AG04450 (cell line): ENCODE results near the gene KCNMA1. TPM values are rescaled to one million over a fixed set of nuclear protein-coding genes. Genes with fewer than 3 reads are reported as not detected.

Source experiments
- CTCF ChIA-PET: fragments of 300-600, 350-600 bp; formaldehyde crosslinking; extraction: SDS; loops from one replicate; lab custom pipeline; 2022; ENCODE audit warnings: antibody characterized with exemption, inconsistent platforms; lab: Charles Lee
- POLR2A ChIA-PET: fragments of 350-600 bp; formaldehyde crosslinking; extraction: SDS; loops from one replicate; lab custom pipeline; 2021; ENCODE audit warnings: antibody characterized with exemption, inconsistent platforms; lab: Yijun Ruan, JAX
- DNase-seq: peaks from one replicate; pipeline ENCODE4 v3.0.0-alpha.2; 2011; ENCODE audit warnings: low read depth, low spot score
- H3K27ac ChIP-seq: one replicate; pipeline ENCODE4 v1.5.1; 2012; ENCODE audit warnings: low read depth, low read length, control low read depth
- H3K27me3 ChIP-seq: one replicate; pipeline ENCODE4 v1.6.0; 2012; ENCODE audit warnings: low read length; ENCODE audit not compliant: control insufficient read depth, insufficient read depth
- H3K4me3 ChIP-seq: 2 replicates; pipeline ENCODE4 v1.5.1; 2011; ENCODE audit warnings: mild to moderate bottlenecking, low read depth, low read length, control low read depth
- H3K9me3 ChIP-seq: 2 replicates; pipeline ENCODE4 v1.5.1; 2012; ENCODE audit warnings: low read length; ENCODE audit not compliant: control insufficient read depth, insufficient read depth
- CTCF ChIP-seq: IDR thresholded peaks from 2 replicates; pipeline ENCODE4 v1.5.1; 2011; ENCODE audit warnings: low read depth, low read length, control low read depth, inconsistent platforms
- polyA plus RNA-seq: library from polyadenylated mRNA; depleted of rRNA; stranded (reverse); fragments of >200 nt; gene quantifications from 2 replicates; pipeline ENCODE4 v1.2.3, GENCODE V29; 2011

Gene KCNMA1
- polyA plus RNA-seq, 1 experiment: 58.8 TPM

- no peaks in the 10 kb centered on the region; the same call in 1 of the 2 replicates for H3K9me3 ChIP-seq
- DNase-seq: no peak
- ChIA-PET CTCF (no interaction called here), POLR2A (no interaction called here)
- no peak for TF ChIP-seq CTCF
- H3K27me3 ChIP-seq: no peaks in the 10 kb centered on the region
- no peak overlapping the region for H3K4me3 ChIP-seq
- no peak overlapping the region for H3K27ac ChIP-seq
These were observed 43.2 kb downstream of the KCNMA1 start for GRCh38 chr10:77594471-77594783.

DNA sequence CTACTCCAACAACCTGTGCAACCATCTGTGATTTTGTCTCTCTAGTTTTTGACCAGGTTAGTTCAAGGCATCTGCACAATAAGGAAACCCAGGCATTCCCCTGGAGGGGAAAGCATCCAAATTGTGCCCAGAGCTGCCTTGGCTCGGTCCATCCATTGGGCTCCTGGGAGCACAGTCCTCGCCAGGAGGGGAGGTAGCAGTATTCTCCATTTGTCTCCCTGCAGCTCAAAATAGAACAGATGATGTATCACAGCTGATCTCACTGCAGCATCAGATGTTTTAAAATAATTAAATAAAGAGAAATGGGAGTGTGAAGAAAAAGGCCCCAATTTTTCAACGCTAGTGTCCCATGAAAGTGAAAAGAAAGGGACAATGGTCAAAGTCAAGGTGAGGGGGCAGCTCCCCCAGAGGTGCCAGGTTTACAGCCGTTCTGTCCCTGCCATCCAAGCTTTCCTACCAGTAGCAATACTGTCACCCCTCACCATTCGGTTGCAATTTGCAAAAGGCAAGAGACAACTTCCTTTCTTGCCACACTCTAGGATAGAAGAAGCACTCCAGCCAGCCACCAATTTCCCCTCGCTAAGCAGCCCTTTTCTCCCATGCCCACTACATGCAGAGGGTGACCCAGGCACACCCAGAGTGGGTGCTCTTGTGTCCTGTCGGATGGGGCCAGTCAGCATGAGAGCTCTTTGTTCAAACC, 43.7 kb downstream of the KCNMA1 start:
- CTCF ChIA-PET: interaction anchor here (0.8 kb wide), 1 partner anchor 9 kb away, joined by 3 read pairs; no protein-coding TSS in a partner anchor
- POLR2A ChIA-PET: no interaction called here
- DNase-seq: no peak
- Histone ChIP-seq H3K27ac (no peak overlapping the region), H3K27me3 (no peaks in the 10 kb centered on the region), H3K4me3 (no peak overlapping the region), H3K9me3 (no peaks in the 10 kb centered on the region; the same call in 1 of the 2 replicates)
- no peak for TF ChIP-seq CTCF

GRCh38 chr10:77592946-77593636, 44.5 kb downstream of the KCNMA1 start:
- no peaks in the 10 kb centered on the region for H3K27me3 ChIP-seq
- H3K27ac ChIP-seq: peak overlapping the region; percentile 75
- H3K9me3 ChIP-seq: no peaks in the 10 kb centered on the region; the same call in 1 of the 2 replicates
- TF ChIP-seq CTCF: no peak
- no peak overlapping the region for H3K4me3 ChIP-seq
- CTCF ChIA-PET: interaction anchor here (0.8 kb wide), 1 partner anchor 10 kb away, joined by 3 read pairs; no protein-coding TSS in a partner anchor
- peak; percentile 58 for DNase-seq
- POLR2A ChIA-PET: no interaction called here

- Histone ChIP-seq H3K27me3 (no peaks in the 10 kb centered on the region), H3K9me3 (no peaks in the 10 kb centered on the region; the same call in 1 of the 2 replicates), H3K27ac (peak overlapping the region; percentile 75), H3K4me3 (no peak overlapping the region)
- POLR2A ChIA-PET: no interaction called here
- no peak for TF ChIP-seq CTCF
- CTCF ChIA-PET: no interaction called here
- no peak for DNase-seq
These were observed 45.1 kb downstream of the KCNMA1 start for GRCh38 chr10:77592510-77592909.
